HepG2 (cell line): ENCODE results near the gene NUDT6. TPM values are rescaled to one million over a fixed set of nuclear protein-coding genes. Genes with fewer than 3 reads are reported as not detected.
A peak's percentile ranks its signal among the peaks of the same experiment; 100 is the strongest.

Experiments used
- ARNTL ChIP-seq: sonication (generic); formaldehyde crosslinking; IDR thresholded peaks from 2 replicates; pipeline ENCODE4 v1.4.0; 2020; ENCODE audit warnings: mild to moderate bottlenecking, missing genetic modification reagents
- ATF7-NPFF ChIP-seq: sonication (generic); formaldehyde crosslinking; IDR thresholded peaks from 2 replicates; pipeline ENCODE4 v1.8.1; 2023; ENCODE audit warnings: mild to moderate bottlenecking, low read depth, missing genetic modification reagents, moderate library complexity
- E2F5 ChIP-seq: sonication (generic); formaldehyde crosslinking; conservative IDR thresholded peaks from 2 replicates; pipeline ENCODE4 v1.4.0; 2020; ENCODE audit warnings: missing genetic modification reagents
- EEA1 ChIP-seq: sonication (generic); formaldehyde crosslinking; IDR thresholded peaks from 2 replicates; pipeline ENCODE4 v1.5.1; 2020; ENCODE audit warnings: mild to moderate bottlenecking, missing genetic modification reagents, borderline replicate concordance
- NCOR1 ChIP-seq: fragments of 200-600 bp; sonication (generic); IDR thresholded peaks from 2 replicates; pipeline ENCODE4 v1.7.0; 2017; ENCODE audit warnings: antibody characterized with exemption, low read length, borderline replicate concordance
- TOE1 ChIP-seq: sonication (generic); formaldehyde crosslinking; IDR thresholded peaks from 2 replicates; pipeline ENCODE4 v1.4.0; 2020; ENCODE audit warnings: mild to moderate bottlenecking, missing genetic modification reagents
- ZBTB4 ChIP-seq: sonication (generic); formaldehyde crosslinking; IDR thresholded peaks from 2 replicates; pipeline ENCODE4 v1.4.0; 2020; ENCODE audit warnings: missing genetic modification reagents, mild to moderate bottlenecking, borderline replicate concordance
- ZBTB42 ChIP-seq: sonication (generic); formaldehyde crosslinking; IDR thresholded peaks from 2 replicates; pipeline ENCODE4 v1.5.0; 2020; ENCODE audit warnings: mild to moderate bottlenecking, missing genetic modification reagents
- ZFP1 ChIP-seq: IDR thresholded peaks from 2 replicates; pipeline ENCODE4 v1.6.1; 2016
- ZFP82 ChIP-seq: sonication (generic); formaldehyde crosslinking; IDR thresholded peaks from 2 replicates; pipeline ENCODE4 v1.5.1; 2020; ENCODE audit warnings: mild to moderate bottlenecking, missing genetic modification reagents, borderline replicate concordance
- ZMYM3 ChIP-seq: sonication (generic); formaldehyde crosslinking; IDR thresholded peaks from 2 replicates; pipeline ENCODE4 v1.5.1; 2020; ENCODE audit warnings: mild to moderate bottlenecking, missing genetic modification reagents
- ZNF670 ChIP-seq: sonication (generic); formaldehyde crosslinking; IDR thresholded peaks from 2 replicates; pipeline ENCODE4 v1.8.0; 2022; ENCODE audit warnings: mild to moderate bottlenecking, missing genetic modification reagents, borderline replicate concordance
- ZNF709 ChIP-seq: sonication (generic); formaldehyde crosslinking; IDR thresholded peaks from 2 replicates; pipeline ENCODE4 v1.5.0; 2020; ENCODE audit warnings: mild to moderate bottlenecking, missing genetic modification reagents
- ZNF746 ChIP-seq: sonication (generic); formaldehyde crosslinking; IDR thresholded peaks from 2 replicates; pipeline ENCODE4 v1.8.0; 2022; ENCODE audit warnings: mild to moderate bottlenecking, missing genetic modification reagents
- ZNF777 ChIP-seq: sonication (generic); formaldehyde crosslinking; IDR thresholded peaks from 2 replicates; pipeline ENCODE4 v1.4.0; 2020; ENCODE audit warnings: missing genetic modification reagents
- polyA plus RNA-seq, 8 experiments: library from polyadenylated mRNA; depleted of rRNA in 3 of 8; stranded (reverse) in 7 of 8; unstranded in 1 of 8; fragments of >200 nt; fragmentation: Illumina TruSeq in 4 of 8; extraction: Trizol in 4 of 8; gene quantifications; 2 replicates each; pipeline versions ENCODE4 v1.2.1 to v1.2.3, GENCODE V29; 2011 to 2016; ENCODE audit warnings: low read depth in 4 of 8, missing spikeins in 1 of 8, mixed read lengths in 1 of 8; ENCODE audit not compliant: insufficient read depth in 1 of 8
- total RNA-seq, 5 experiments: library from RNA; depleted of rRNA; stranded (reverse); fragments of >200 nt; fragmentation: Illumina TruSeq; extraction: Trizol; gene quantifications; 2 replicates each; pipeline ENCODE4 v1.2.3, GENCODE V29; 2016; ENCODE audit warnings: low read depth in 1 of 5
- TF ChIP-seq, protein P1 (sequence below): sonication (generic); formaldehyde crosslinking; IDR thresholded peaks from 2 replicates; pipeline ENCODE4 v1.4.0; 2020; ENCODE audit warnings: missing genetic modification reagents
- TF ChIP-seq, protein P2 (sequence below): sonication (generic); formaldehyde crosslinking; IDR thresholded peaks from 2 replicates; pipeline ENCODE4 v1.8.0; 2022; ENCODE audit warnings: mild to moderate bottlenecking, missing genetic modification reagents, moderate library complexity

NUDT6 gene
- total and polyA plus RNA-seq, 2 of the 13 experiments (the other 11 are each of a cell fraction or from before 2014, with no cell fraction given) = 4.8 to 8.3 TPM

GRCh38 chr4:122921971-122922876 lies at the start of gene NUDT6 (continued):
- TF ChIP-seq, protein P1, sequence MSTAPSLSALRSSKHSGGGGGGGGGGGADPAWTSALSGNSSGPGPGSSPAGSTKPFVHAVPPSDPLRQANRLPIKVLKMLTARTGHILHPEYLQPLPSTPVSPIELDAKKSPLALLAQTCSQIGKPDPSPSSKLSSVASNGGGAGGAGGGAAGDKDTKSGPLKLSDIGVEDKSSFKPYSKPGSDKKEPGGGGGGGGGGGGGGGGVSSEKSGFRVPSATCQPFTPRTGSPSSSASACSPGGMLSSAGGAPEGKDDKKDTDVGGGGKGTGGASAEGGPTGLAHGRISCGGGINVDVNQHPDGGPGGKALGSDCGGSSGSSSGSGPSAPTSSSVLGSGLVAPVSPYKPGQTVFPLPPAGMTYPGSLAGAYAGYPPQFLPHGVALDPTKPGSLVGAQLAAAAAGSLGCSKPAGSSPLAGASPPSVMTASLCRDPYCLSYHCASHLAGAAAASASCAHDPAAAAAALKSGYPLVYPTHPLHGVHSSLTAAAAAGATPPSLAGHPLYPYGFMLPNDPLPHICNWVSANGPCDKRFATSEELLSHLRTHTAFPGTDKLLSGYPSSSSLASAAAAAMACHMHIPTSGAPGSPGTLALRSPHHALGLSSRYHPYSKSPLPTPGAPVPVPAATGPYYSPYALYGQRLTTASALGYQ = peak; percentile 38
- TF ChIP-seq ZNF746 (no peak), NCOR1 (no peak), ZBTB4 (CRISPR knock-in tag) (0 out of 2 replicates have a peak, but pooled peaks have one; percentile 45), ZFP1 (no peak; the same call in 1 of the 2 replicates), E2F5 (CRISPR knock-in tag) (no peak), ATF7-NPFF (CRISPR knock-in tag) (peak; percentile 31; the same call in 1 of the 2 replicates), ZNF709 (no peak), TOE1 (CRISPR knock-in tag) (no peak), ZBTB42 (0 out of 2 replicates have a peak, but pooled peaks have one; percentile 42), EEA1 (CRISPR knock-in tag) (peak; percentile 89; the same call in 1 of the 2 replicates), ZFP82 (CRISPR knock-in tag) (no peak), ZMYM3 (CRISPR knock-in tag) (no peak), ZNF670 (CRISPR knock-in tag) (no peak), ZNF777 (CRISPR knock-in tag) (peak; percentile 27; the same call in 1 of the 2 replicates), ARNTL (CRISPR knock-in tag) (no peak)
- TF ChIP-seq, protein P2, sequence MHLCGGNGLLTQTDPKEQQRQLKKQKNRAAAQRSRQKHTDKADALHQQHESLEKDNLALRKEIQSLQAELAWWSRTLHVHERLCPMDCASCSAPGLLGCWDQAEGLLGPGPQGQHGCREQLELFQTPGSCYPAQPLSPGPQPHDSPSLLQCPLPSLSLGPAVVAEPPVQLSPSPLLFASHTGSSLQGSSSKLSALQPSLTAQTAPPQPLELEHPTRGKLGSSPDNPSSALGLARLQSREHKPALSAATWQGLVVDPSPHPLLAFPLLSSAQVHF (CRISPR knock-in tag) = no peak
